Esophagus squamous epithelium (tissue), 5 donors: Measurements from ENCODE around the gene COX7C. TPM values are rescaled to one million over a fixed set of nuclear protein-coding genes. Genes with fewer than 3 reads are reported as not detected.
"Not testable (repeated sequence)": the region's sequence is repeated elsewhere in the genome, so short reads cannot be mapped to it uniquely, and the experiment has no call there.

Experiments used
- DNase-seq: peaks from one replicate; lab custom pipeline; 2025; lab: John Stamatoyannopoulos, UW
- H3K27ac ChIP-seq, 4 donors: fragments of 200-600 bp; sonication (generic); one replicate each; pipeline ENCODE4 v1.5.1; 2016 to 2019; ENCODE audit warnings: mild to moderate bottlenecking in 1 of 4
- H3K27me3 ChIP-seq, 4 donors: fragments of 200-600 bp; sonication (generic); 1 replicate in 3 of 4; 2 replicates in 1 of 4; pipeline versions ENCODE4 v1.5.1 to v1.6.0; 2017 to 2021; ENCODE audit warnings: antibody characterized with exemption in 1 of 4
- H3K36me3 ChIP-seq, 3 donors: fragments of 200-600 bp; sonication (generic); one replicate each; pipeline ENCODE4 v1.5.1; 2016 to 2019
- H3K4me1 ChIP-seq, 3 donors: fragments of 200-600 bp; sonication (generic); one replicate each; pipeline ENCODE4 v1.5.1; 2017 to 2019
- H3K4me3 ChIP-seq, 4 donors: fragments of 200-600 bp; sonication (generic); 1 replicate in 3 of 4; 2 replicates in 1 of 4; pipeline ENCODE4 v1.5.1; 2016 to 2019; ENCODE audit warnings: mild to moderate bottlenecking in 2 of 4, moderate library complexity in 1 of 4
- H3K9me3 ChIP-seq, 3 donors: fragments of 200-600 bp; sonication (generic); one replicate each; pipeline ENCODE4 v1.5.1; 2016 to 2019
- CTCF ChIP-seq, 6 experiments: fragments of 450-650 bp in 4 of 6; fragments of 200-600 bp in 2 of 6; sonication (generic) in 2 of 6; IDR thresholded peaks; one replicate each; pipeline ENCODE4 v1.5.1; 2016 to 2019; ENCODE audit warnings: antibody characterized with exemption in 6 of 6, mild to moderate bottlenecking in 4 of 6, moderate library complexity in 4 of 6
- POLR2A ChIP-seq, 4 donors: fragments of 450-650 bp; IDR thresholded peaks; one replicate each; pipeline ENCODE4 v1.6.1; 2017; ENCODE audit warnings: antibody characterized with exemption in 4 of 4, mild to moderate bottlenecking in 4 of 4, moderate library complexity in 3 of 4
- WGBS, 2 donors: methylation state at CpG; one replicate each; pipeline ENCODE4 v1.1.5; 2018; 5-methylcytosine and 5-hydroxymethylcytosine counted together
- intact Hi-C: fragments of 100-400 bp; cut with DNase I; formaldehyde crosslinking; loops from one replicate; pipeline ENCODE4 v1.15.0; 2022
- total RNA-seq, 4 donors: library from RNA; depleted of rRNA; stranded (reverse); fragments of >200 nt; gene quantifications; one replicate each; pipeline ENCODE4 v1.1.0, GENCODE V29; 2016
- donor health status: DM: yes; HTN: yes; CAD: no.

Gene COX7C, protein sequence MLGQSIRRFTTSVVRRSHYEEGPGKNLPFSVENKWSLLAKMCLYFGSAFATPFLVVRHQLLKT
- total RNA-seq, result 100 to 1,000 TPM; 508 to 639 (median 545) TPM

- H3K27me3 ChIP-seq, result peaks cover 0 to 13% (median 0%) of the 10 kb centered on the region in 4 donors
- DNase-seq, result peak; percentile 61
- peak within 1 kb of the TSS; percentile 78 to 92 (median 86) for H3K4me3 ChIP-seq
- peak within 1 kb of the TSS; percentile 92 to 94 (median 92) for H3K27ac ChIP-seq
- 0 to 1% methylated on average over 14 to 16 of the region's 41 CpGs for WGBS, 2 donors
- peaks cover 0 to 22% (median 3%) of the 10 kb centered on the region in 3 donors for H3K4me1 ChIP-seq
- TF ChIP-seq POLR2A (IDR thresholded peaks at IDR 0.05), result peak in 3 of 4 donors; percentile 75 to 84 (median 83)
- no peak for TF ChIP-seq CTCF (IDR thresholded peaks at IDR 0.05)
- H3K9me3 ChIP-seq, result no peaks in the 10 kb centered on the region
- intact Hi-C loops, result no loop called here
- peaks cover 4 to 35% (median 9%) of the 10 kb centered on the region in 3 donors for H3K36me3 ChIP-seq
Measured at GRCh38 chr5:86617756-86618576, at the start of gene COX7C. TSS of gene COX7C (plus strand) at chr5:86617941. CDS start at chr5:86618056, 115 bp downstream.

DNA sequence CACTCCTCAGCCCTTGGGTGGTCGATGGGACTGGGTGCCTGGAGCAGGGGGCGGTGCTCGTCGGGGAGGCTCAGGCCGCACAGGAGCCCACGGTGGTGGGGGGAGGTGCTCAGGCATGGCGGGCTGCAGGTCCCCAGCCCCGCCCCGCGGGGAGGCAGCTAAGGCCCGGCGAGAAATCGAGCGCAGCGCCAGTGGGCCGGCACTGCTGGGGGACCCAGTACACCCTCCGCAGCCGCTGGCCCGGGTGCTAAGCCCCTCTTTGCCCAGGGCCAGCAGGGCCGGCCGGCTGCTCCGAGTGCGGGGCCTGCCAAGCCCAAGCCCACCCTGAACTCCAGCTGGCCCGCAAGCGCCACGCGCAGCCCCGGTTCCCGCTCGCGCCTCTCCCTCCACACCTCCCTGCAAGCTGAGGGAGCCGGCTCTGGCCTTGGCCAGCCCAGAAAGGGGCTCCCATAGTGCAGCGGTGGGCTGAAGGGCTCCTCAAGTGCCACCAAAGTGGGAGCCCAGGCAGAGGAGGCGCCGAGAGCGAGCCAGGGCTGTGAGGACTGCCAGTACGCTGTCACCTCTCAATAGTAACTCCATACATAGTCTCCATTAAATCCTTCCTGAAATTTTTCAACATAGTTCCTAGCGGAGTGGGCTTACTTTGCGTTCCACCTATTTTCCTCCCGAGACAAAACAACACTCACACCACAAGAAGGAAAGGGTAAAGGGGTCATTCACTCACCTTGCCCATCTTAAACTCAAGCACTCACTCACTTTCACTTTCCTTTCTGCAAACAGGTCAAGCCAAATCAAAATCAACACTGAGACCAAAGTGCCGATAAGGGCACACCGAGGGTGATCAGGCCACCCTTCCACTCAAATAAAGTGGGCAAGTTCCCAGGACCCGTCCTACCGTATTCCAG, 48.0 kb upstream of the COX7C start:
- DNase-seq, H3K4me1 ChIP-seq, H3K27ac ChIP-seq, intact Hi-C loops, H3K4me3 ChIP-seq, H3K9me3 ChIP-seq, H3K27me3 ChIP-seq, H3K36me3 ChIP-seq: not testable (repeated sequence)
- 96 to 97% methylated on average over 6 to 18 of the region's 44 CpGs for WGBS, 2 donors

- intact Hi-C loops, result no loop called here
- no peaks in the 10 kb centered on the region for H3K36me3 ChIP-seq
- WGBS, 2 donors, result 66 to 80% methylated on average over 4 to 13 of the region's 20 CpGs
- H3K4me3 ChIP-seq, result no peak overlapping the region
- DNase-seq, result no peak
- no peaks in the 10 kb centered on the region for H3K9me3 ChIP-seq
- H3K4me1 ChIP-seq, result no peaks in the 10 kb centered on the region
- H3K27me3 ChIP-seq, result no peaks in the 10 kb centered on the region
- no peak overlapping the region for H3K27ac ChIP-seq
- TF ChIP-seq CTCF (IDR thresholded peaks at IDR 0.05) (no peak), POLR2A (IDR thresholded peaks at IDR 0.05) (no peak)
Measured at GRCh38 chr5:86570427-86571083, 47.2 kb upstream of the COX7C start.

DNA sequence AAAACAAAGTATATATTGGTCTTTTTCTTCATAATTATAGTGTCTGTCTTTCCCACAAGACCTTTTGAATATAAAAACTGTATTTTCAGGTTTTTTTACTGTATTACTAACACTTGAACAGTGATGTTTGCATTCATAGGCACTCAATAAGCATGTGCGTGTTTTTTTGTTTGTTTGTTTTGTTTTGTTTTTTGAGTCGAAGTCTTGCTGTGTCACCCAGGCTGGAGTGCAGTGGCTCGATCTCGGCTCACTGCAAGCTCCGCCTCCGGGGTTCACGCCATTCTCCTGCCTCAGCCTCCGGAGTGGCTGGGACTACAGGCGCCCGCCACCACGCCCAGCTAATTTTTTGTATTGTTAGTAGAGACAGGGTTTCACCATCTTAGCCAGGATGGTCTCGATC, 46.6 kb upstream of the COX7C start:
- intact Hi-C loops, DNase-seq: not testable (repeated sequence)
- 81 to 97% methylated on average over 10 to 11 of the region's 12 CpGs for WGBS, 2 donors

GRCh38 chr5:86572825-86573517, 44.8 kb upstream of the COX7C start:
- H3K4me3 ChIP-seq, result no peak overlapping the region
- H3K4me1 ChIP-seq, result no peaks in the 10 kb centered on the region
- 63 to 81% methylated on average over 7 of the region's 7 CpGs for WGBS, 2 donors
- H3K27ac ChIP-seq, result no peak overlapping the region
- no peaks in the 10 kb centered on the region for H3K36me3 ChIP-seq
- no peaks in the 10 kb centered on the region for H3K9me3 ChIP-seq
- intact Hi-C loops, result no loop called here
- no peaks in the 10 kb centered on the region for H3K27me3 ChIP-seq
- no peak for DNase-seq
- TF ChIP-seq POLR2A (IDR thresholded peaks at IDR 0.05) (no peak), CTCF (IDR thresholded peaks at IDR 0.05) (no peak)

More for the DNA sequence above, 46.6 kb upstream of the COX7C start:
- H3K4me1 ChIP-seq, H3K4me3 ChIP-seq, H3K27me3 ChIP-seq, H3K9me3 ChIP-seq, H3K27ac ChIP-seq, H3K36me3 ChIP-seq: not testable (repeated sequence)
